Measurements from ENCODE around the gene AIM2. TPM values are rescaled to one million over a fixed set of nuclear protein-coding genes. Genes with fewer than 3 reads are reported as not detected.

The AIM2 gene
- total RNA-seq (1 to 10 TPM; 2.1 to 7.1 (median 2.7) TPM), total RNA-seq (2.5 to 92.9 (median 10.2) reads per million in 29 experiments)
- 6.1 TPM for total RNA-seq (2013)

DNA sequence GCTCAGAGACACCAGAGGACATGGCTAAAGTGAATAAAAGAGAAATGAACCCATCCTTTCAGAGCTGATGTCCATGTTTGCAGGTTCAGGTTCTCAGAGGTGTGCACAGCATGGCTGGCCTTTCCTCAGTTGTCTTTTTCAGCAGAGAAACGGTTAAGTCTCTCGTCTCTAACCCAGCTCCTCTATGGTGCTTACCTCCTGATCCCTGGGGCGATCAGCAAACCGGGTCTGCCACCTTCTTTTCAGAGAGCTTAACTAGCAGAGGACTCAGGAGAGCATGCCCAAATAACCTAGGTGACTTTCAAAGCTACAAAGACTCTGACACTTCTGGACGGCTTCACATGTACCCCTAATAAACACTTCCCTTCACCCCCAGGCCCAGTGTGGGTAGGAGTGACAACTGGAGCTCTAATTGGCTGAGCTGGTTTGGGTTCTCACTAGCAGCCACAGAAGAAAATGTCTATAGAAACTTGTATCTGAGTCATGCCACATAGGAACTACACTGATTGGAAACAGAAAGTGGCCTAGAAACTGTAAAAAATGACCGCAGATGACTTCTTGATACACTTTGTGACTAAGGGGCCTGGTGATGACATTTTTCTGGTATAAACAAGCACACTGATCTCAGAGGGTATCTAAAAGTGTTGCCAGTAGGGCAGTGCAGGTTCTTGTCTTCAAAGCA, at the start of gene AIM2:
TSS of gene AIM2 (minus strand) at position 329 of the 682 bp plus-strand sequence. CDS start 3,267 bp downstream, outside the sequence.
- POLR2A ChIA-PET: interaction anchor here in 1 of 2 donors (0.6 to 1.4 kb wide), 5 partner anchors 12 to 848 kb away, joined by 3 to 4 read pairs (median 3); no protein-coding TSS in a partner anchor
- Histone ChIP-seq H3K4me1 (ENCODE audit: control insufficient read depth in 1 of 2, extremely low read depth in 1 of 2, insufficient read depth in 2 of 2, low read length in 2 of 2) (peaks cover 0 to 17% of the 10 kb centered on the region in 2 experiments), H3K36me3 (ENCODE audit: control insufficient read depth in 2 of 2, extremely low read depth in 1 of 2, insufficient read depth in 1 of 2, low read length in 1 of 2) (no peaks in the 10 kb centered on the region), H3K27ac (ENCODE audit: low read length) (peak within 1 kb of the TSS; percentile 92), H3K4me3 (ENCODE audit: control insufficient read depth in 1 of 2, extremely low read depth in 1 of 2, low read length in 1 of 2) (peak within 1 kb of the TSS in 1 of 2 donors; percentile 41), H3K27me3 (replicated peaks in 1 of 2; ENCODE audit: control insufficient read depth in 2 of 2, extremely low read depth in 1 of 2, insufficient read depth in 2 of 2, low read length in 1 of 2) (no peaks in the 10 kb centered on the region), H3K9me3 (no peaks in the 10 kb centered on the region)
- 16% methylated on average over 2 of the region's 6 CpGs for WGBS (ENCODE audit: insufficient coverage)
- Mint-ChIP-seq H3K27ac (peak within 1 kb of the TSS; percentile 96), H3K9me3 (no peaks in the 10 kb centered on the region), H3K27me3 (peaks cover 0 to 4% of the 10 kb centered on the region in 2 donors), H3K4me3 (peak within 1 kb of the TSS; percentile 55 to 81 (median 80)), H3K4me1 (peaks cover 7 to 41% (median 23%) of the 10 kb centered on the region in 3 donors), H3K36me3 (peaks cover 7% of the 10 kb centered on the region)
- ATAC-seq (replicated peaks in 1 of 4): peak; percentile 80 to 82 (median 80)
- DNase-seq: peak; percentile 10 to 81 (median 50)
- CTCF ChIA-PET: interaction anchor here (0.7 to 2.4 kb wide), 8 partner anchors 9 to 952 kb away, joined by 3 to 15 read pairs (median 3); partner anchors contain the start of gene IFI16 (in 1 of the 2)

DNA sequence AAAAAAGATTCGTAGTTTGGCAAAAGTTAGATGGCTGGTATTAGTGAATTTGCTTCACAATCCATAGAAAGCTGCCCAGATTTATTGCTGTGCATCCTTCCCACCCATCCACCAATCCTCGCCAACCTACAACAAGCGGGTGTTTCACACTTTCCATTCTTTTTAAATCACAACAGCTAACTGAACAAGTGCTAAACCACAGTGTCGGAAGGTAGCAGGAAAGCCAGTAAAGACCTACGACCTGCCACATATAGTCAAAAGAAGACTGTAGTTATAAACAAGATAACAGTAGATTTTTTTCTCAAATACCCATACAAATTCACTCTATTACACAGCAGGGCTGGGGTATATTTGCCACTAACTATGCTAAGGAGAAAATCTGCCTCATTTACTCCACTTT, 47.0 kb upstream of the AIM2 start:
- ChIA-PET CTCF (no interaction called here), POLR2A (no interaction called here)

DNA sequence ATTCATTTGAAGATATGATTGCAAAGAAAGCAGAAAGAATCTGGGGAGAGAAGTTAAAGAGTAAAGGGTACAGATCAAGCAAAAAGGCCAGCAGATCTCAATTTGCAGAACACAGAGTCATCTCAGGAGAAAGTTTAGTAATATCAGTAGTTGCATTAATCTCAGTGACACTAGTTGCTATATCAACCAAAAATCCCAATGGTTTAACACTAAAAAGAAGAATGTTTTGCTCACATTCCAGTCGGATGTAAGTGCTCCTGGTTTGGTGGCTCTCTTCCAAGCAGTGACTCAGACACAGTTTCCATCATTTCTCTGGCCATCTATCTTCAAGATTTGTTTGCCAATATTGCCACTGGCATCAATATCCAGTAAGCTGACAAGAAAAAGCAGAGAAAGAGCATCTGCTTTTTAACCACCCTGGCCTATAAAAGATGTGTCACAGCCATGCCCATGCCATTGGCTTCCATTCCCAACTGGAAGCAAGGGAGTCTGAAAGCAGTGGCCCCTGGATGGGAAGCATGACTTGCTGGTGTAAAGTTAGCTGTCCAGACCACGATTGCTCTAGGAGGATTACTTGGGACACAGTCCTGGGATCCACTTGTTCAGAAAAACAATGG, 45.5 kb upstream of the AIM2 start:
- Mint-ChIP-seq H3K36me3 (no peaks in the 10 kb centered on the region), H3K27ac (no peak overlapping the region), H3K9me3 (no peaks in the 10 kb centered on the region), H3K4me1 (no peaks in the 10 kb centered on the region), H3K4me3 (no peak overlapping the region), H3K27me3 (peaks cover 13 to 16% of the 10 kb centered on the region in 2 donors)
- ATAC-seq (replicated peaks in 1 of 4) (no peak), DNase-seq (no peak)
- POLR2A ChIA-PET: no interaction called here
- H3K4me1 ChIP-seq (ENCODE audit: control insufficient read depth in 1 of 2, extremely low read depth in 1 of 2, insufficient read depth in 2 of 2, low read length in 2 of 2): no peaks in the 10 kb centered on the region
- 29% methylated on average over 2 of the region's 2 CpGs for WGBS (ENCODE audit: insufficient coverage)
- no peaks in the 10 kb centered on the region for H3K36me3 ChIP-seq (ENCODE audit: control insufficient read depth in 2 of 2, extremely low read depth in 1 of 2, insufficient read depth in 1 of 2, low read length in 1 of 2)
- no peaks in the 10 kb centered on the region for H3K9me3 ChIP-seq
- H3K4me3 ChIP-seq (ENCODE audit: control insufficient read depth in 1 of 2, extremely low read depth in 1 of 2, low read length in 1 of 2): no peak overlapping the region
- CTCF ChIA-PET: no interaction called here
- no peaks in the 10 kb centered on the region for H3K27me3 ChIP-seq (replicated peaks in 1 of 2; ENCODE audit: control insufficient read depth in 2 of 2, extremely low read depth in 1 of 2, insufficient read depth in 2 of 2, low read length in 1 of 2)
- H3K27ac ChIP-seq (ENCODE audit: low read length): no peak overlapping the region

More for the DNA sequence above, 47.0 kb upstream of the AIM2 start:
- no peaks in the 10 kb centered on the region for H3K27me3 ChIP-seq (replicated peaks in 1 of 2; ENCODE audit: control insufficient read depth in 2 of 2, extremely low read depth in 1 of 2, insufficient read depth in 2 of 2, low read length in 1 of 2)
- Mint-ChIP-seq H3K27ac (no peak overlapping the region), H3K27me3 (peaks cover 12 to 16% of the 10 kb centered on the region in 2 donors), H3K9me3 (no peaks in the 10 kb centered on the region), H3K4me3 (no peak overlapping the region), H3K4me1 (no peaks in the 10 kb centered on the region), H3K36me3 (no peaks in the 10 kb centered on the region)
- WGBS (ENCODE audit: insufficient coverage): no CpG with 5 or more reads among the region's 5 CpGs
- H3K36me3 ChIP-seq (ENCODE audit: control insufficient read depth in 2 of 2, extremely low read depth in 1 of 2, insufficient read depth in 1 of 2, low read length in 1 of 2): no peaks in the 10 kb centered on the region
- no peak overlapping the region for H3K27ac ChIP-seq (ENCODE audit: low read length)
- ATAC-seq (replicated peaks in 1 of 4): no peak
- H3K9me3 ChIP-seq: no peaks in the 10 kb centered on the region
- DNase-seq: no peak
- no peak overlapping the region for H3K4me3 ChIP-seq (ENCODE audit: control insufficient read depth in 1 of 2, extremely low read depth in 1 of 2, low read length in 1 of 2)
- H3K4me1 ChIP-seq (ENCODE audit: control insufficient read depth in 1 of 2, extremely low read depth in 1 of 2, insufficient read depth in 2 of 2, low read length in 2 of 2): no peaks in the 10 kb centered on the region

GRCh38 chr1:159121526-159121925, 45.0 kb upstream of the AIM2 start:
- Mint-ChIP-seq H3K27ac (no peak overlapping the region), H3K4me3 (no peak overlapping the region), H3K4me1 (no peaks in the 10 kb centered on the region), H3K9me3 (no peaks in the 10 kb centered on the region), H3K27me3 (peaks cover 13 to 16% of the 10 kb centered on the region in 2 donors), H3K36me3 (no peaks in the 10 kb centered on the region)
- Histone ChIP-seq H3K4me3 (ENCODE audit: control insufficient read depth in 1 of 2, extremely low read depth in 1 of 2, low read length in 1 of 2) (no peak overlapping the region), H3K36me3 (ENCODE audit: control insufficient read depth in 2 of 2, extremely low read depth in 1 of 2, insufficient read depth in 1 of 2, low read length in 1 of 2) (no peaks in the 10 kb centered on the region), H3K27me3 (replicated peaks in 1 of 2; ENCODE audit: control insufficient read depth in 2 of 2, extremely low read depth in 1 of 2, insufficient read depth in 2 of 2, low read length in 1 of 2) (no peaks in the 10 kb centered on the region), H3K4me1 (ENCODE audit: control insufficient read depth in 1 of 2, extremely low read depth in 1 of 2, insufficient read depth in 2 of 2, low read length in 2 of 2) (no peaks in the 10 kb centered on the region), H3K27ac (ENCODE audit: low read length) (no peak overlapping the region), H3K9me3 (no peaks in the 10 kb centered on the region)
- ATAC-seq (replicated peaks in 1 of 4) (no peak), DNase-seq (no peak)
- no CpG with 5 or more reads among the region's 1 CpG for WGBS (ENCODE audit: insufficient coverage)
- ChIA-PET CTCF (no interaction called here), POLR2A (no interaction called here)

- 90% methylated on average over 3 of the region's 4 CpGs for WGBS (ENCODE audit: insufficient coverage)
- ATAC-seq (replicated peaks in 1 of 4) (no peak), DNase-seq (no peak)
- no peaks in the 10 kb centered on the region for H3K9me3 Mint-ChIP-seq
- H3K27ac ChIP-seq (ENCODE audit: low read length): no peak overlapping the region
- H3K4me1 ChIP-seq (ENCODE audit: control insufficient read depth in 1 of 2, extremely low read depth in 1 of 2, insufficient read depth in 2 of 2, low read length in 2 of 2): no peaks in the 10 kb centered on the region
- H3K27me3 ChIP-seq (replicated peaks in 1 of 2; ENCODE audit: control insufficient read depth in 2 of 2, extremely low read depth in 1 of 2, insufficient read depth in 2 of 2, low read length in 1 of 2): no peaks in the 10 kb centered on the region
- no peak overlapping the region for H3K27ac Mint-ChIP-seq
- H3K36me3 Mint-ChIP-seq: no peaks in the 10 kb centered on the region
- no peaks in the 10 kb centered on the region for H3K9me3 ChIP-seq
- no peaks in the 10 kb centered on the region for H3K4me1 Mint-ChIP-seq
- H3K36me3 ChIP-seq (ENCODE audit: control insufficient read depth in 2 of 2, extremely low read depth in 1 of 2, insufficient read depth in 1 of 2, low read length in 1 of 2): no peaks in the 10 kb centered on the region
- POLR2A ChIA-PET: interaction anchor here in 1 of 2 donors (0.6 kb wide), 1 partner anchor 8 kb away, joined by 3 read pairs; no protein-coding TSS in a partner anchor
- H3K4me3 Mint-ChIP-seq: no peak overlapping the region
- peaks cover 13 to 16% of the 10 kb centered on the region in 2 donors for H3K27me3 Mint-ChIP-seq
- no peak overlapping the region for H3K4me3 ChIP-seq (ENCODE audit: control insufficient read depth in 1 of 2, extremely low read depth in 1 of 2, low read length in 1 of 2)
- CTCF ChIA-PET: no interaction called here
Observed at GRCh38 chr1:159120317-159120716, 43.8 kb upstream of the AIM2 start.

DNA sequence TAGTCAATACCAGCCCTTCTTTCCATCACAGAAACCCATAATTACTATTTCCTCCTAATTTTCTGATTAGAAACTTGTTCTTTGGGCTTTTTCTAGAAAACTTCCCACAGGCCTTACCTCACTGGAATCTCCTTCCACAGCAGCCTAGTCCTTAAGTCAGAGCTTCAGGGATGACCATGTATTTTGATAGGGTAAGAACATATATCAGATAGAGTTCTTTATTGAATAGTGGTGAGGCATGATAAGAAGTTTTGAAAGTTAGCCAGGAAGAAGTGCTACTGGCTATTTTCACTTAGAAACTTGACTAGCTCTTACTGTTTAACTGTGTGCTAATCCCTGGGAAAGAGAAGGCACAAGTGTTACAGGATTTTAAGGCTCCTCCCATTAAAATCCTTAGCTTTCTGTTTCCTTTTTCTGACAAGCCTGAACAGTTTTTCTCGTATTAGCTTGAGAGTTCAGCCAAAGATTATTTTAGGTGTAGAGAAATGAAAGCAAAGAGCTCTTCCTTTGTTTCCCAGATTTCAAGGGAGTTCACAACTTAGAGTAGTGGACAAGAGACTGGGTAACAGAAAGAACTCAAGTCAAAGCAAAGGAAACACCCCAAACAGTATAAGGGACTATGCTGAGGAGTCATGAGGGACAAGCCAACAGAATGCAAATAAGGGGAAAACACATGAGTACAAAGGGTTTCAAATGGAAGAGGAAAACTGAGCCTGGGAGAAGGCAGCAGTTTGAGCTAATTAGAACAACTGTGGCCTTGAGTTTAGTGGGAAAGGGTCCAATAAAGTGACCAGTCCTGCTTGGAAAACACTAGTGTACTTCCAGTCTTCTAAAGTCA, 37.2 kb upstream of the AIM2 start:
- Histone ChIP-seq H3K27ac (ENCODE audit: low read length) (no peak overlapping the region), H3K36me3 (ENCODE audit: control insufficient read depth in 2 of 2, extremely low read depth in 1 of 2, insufficient read depth in 1 of 2, low read length in 1 of 2) (no peaks in the 10 kb centered on the region), H3K4me3 (ENCODE audit: control insufficient read depth in 1 of 2, extremely low read depth in 1 of 2, low read length in 1 of 2) (no peak overlapping the region), H3K9me3 (no peaks in the 10 kb centered on the region), H3K27me3 (replicated peaks in 1 of 2; ENCODE audit: control insufficient read depth in 2 of 2, extremely low read depth in 1 of 2, insufficient read depth in 2 of 2, low read length in 1 of 2) (peaks cover 0 to 3% of the 10 kb centered on the region in 2 experiments), H3K4me1 (ENCODE audit: control insufficient read depth in 1 of 2, extremely low read depth in 1 of 2, insufficient read depth in 2 of 2, low read length in 2 of 2) (no peaks in the 10 kb centered on the region)
- no peak for DNase-seq
- H3K9me3 Mint-ChIP-seq: no peaks in the 10 kb centered on the region
- ChIA-PET CTCF (no interaction called here), POLR2A (interaction anchor here in 1 of 2 donors (0.6 kb wide), 1 partner anchor 638 kb away, joined by 3 read pairs; no protein-coding TSS in a partner anchor)
- no peak overlapping the region for H3K27ac Mint-ChIP-seq
- no peaks in the 10 kb centered on the region for H3K4me1 Mint-ChIP-seq
- H3K27me3 Mint-ChIP-seq: peaks cover 16 to 17% of the 10 kb centered on the region in 2 donors
- H3K36me3 Mint-ChIP-seq: no peaks in the 10 kb centered on the region
- ATAC-seq (replicated peaks in 1 of 4): no peak
- no CpG with 5 or more reads among the region's 1 CpG for WGBS (ENCODE audit: insufficient coverage)
- H3K4me3 Mint-ChIP-seq: no peak overlapping the region

All from T-cell (primary cell).